ENCODE measurements around the gene BOD1.

DNA sequence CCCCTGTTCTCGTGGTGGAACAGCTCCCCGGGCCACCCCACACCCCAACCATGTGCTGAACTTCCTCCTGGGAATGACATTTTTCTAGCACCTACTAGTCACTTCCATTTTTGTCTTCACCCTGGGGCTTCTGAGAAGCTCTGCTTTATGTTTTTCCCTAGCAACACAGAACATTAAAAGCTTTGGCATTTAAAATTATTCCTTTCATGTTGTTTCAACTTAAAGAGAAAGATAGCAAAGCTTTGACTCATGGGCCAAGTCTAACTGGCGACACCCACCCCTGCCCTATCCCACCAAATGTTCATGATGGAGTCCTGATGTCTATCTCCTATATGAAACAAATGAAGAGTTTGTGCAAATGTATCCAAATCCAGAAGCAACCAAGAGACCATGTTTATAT, 22.4 kb downstream of the BOD1 start:
- TF ChIP-seq CTCF (conservative IDR thresholded peaks at IDR 0.05; ENCODE audit: low read length) = no peak
- no peak for TF ChIP-seq EZH2phosphoT487 (IDR thresholded peaks at IDR 0.05; ENCODE audit: borderline replicate concordance)
